ENCODE results near the gene LARP6.
A peak's percentile ranks its signal among the peaks of the same experiment; 100 is the strongest.
"Not testable (repeated sequence)": the region's sequence is repeated elsewhere in the genome, so short reads cannot be mapped to it uniquely, and the experiment has no call there.

Gene LARP6

DNA sequence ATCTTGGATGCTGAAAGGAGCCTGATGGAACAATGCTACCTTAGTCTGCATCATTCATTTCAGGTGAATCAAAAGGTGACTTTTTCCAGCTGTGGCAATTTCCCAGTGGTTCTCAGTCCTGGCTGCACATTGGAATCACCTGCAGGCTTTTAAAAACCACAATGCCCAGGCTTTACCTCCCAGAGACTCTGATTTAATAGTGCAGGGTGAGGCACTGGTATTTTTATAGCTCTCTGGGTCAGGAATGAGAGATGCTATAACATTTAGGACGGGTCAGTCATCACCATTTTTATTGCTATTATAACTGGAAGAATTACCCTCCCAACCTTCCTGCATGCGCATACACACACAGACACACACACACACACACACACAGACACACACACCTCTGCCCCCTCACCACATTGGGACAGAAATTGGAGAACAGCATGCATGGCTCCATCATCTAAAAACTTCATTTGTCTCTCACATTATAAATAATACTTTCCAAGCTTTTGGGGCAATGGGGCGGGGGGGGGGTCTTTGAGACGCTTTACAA is 41.1 kb downstream of the LARP6 start:
- H3F3A ChIP-seq (ENCODE audit: low read depth), result no peaks in the 10 kb centered on the region
- no peak overlapping the region for H3K4me2 ChIP-seq (ENCODE audit: low read depth, low read length, poor library complexity, severe bottlenecking)
- H3K9me2 ChIP-seq (replicated peaks; ENCODE audit: low read depth, low read length), result no peaks in the 10 kb centered on the region
- TF ChIP-seq CTCF (conservative IDR thresholded peaks at IDR 0.05; ENCODE audit: low read length), result no peak
- no peak for TF ChIP-seq EZH2phosphoT487 (IDR thresholded peaks at IDR 0.05; ENCODE audit: borderline replicate concordance)
- H3K4me1 ChIP-seq (ENCODE audit: insufficient read depth, low read length, poor library complexity, severe bottlenecking), result peaks cover 19% of the 10 kb centered on the region
- H3K79me2 ChIP-seq (ENCODE audit: insufficient read depth, low read length), result no peaks in the 10 kb centered on the region
- no peak overlapping the region for H2AFZ ChIP-seq (ENCODE audit: low read length)
- no peaks in the 10 kb centered on the region for H3K36me3 ChIP-seq (ENCODE audit: insufficient read depth, low read length)
- H3K4me3 ChIP-seq (ENCODE audit: low read length, poor library complexity, severe bottlenecking), result no peak overlapping the region
- no peak overlapping the region for H3K9ac ChIP-seq (ENCODE audit: low read depth, low read length, poor library complexity, severe bottlenecking)
- H4K20me1 ChIP-seq (ENCODE audit: insufficient read depth, low read length, poor library complexity, severe bottlenecking), result no peaks in the 10 kb centered on the region
- no peaks in the 10 kb centered on the region for H3K27me3 ChIP-seq (ENCODE audit: insufficient read depth, low read length, poor library complexity, severe bottlenecking)
- no peaks in the 10 kb centered on the region for H3K9me3 ChIP-seq (ENCODE audit: insufficient read depth, low read depth, low read length)

- Histone ChIP-seq H3K4me3 (ENCODE audit: low read length, poor library complexity, severe bottlenecking) (no peak overlapping the region), H2AFZ (ENCODE audit: low read length) (no peak overlapping the region), H3K4me2 (ENCODE audit: low read depth, low read length, poor library complexity, severe bottlenecking) (no peak overlapping the region), H3K9me2 (replicated peaks; ENCODE audit: low read depth, low read length) (no peaks in the 10 kb centered on the region), H3K36me3 (ENCODE audit: insufficient read depth, low read length) (no peaks in the 10 kb centered on the region), H3K9ac (ENCODE audit: low read depth, low read length, poor library complexity, severe bottlenecking) (no peak overlapping the region), H3K4me1 (ENCODE audit: insufficient read depth, low read length, poor library complexity, severe bottlenecking) (peaks cover 15% of the 10 kb centered on the region), H3F3A (ENCODE audit: low read depth) (no peaks in the 10 kb centered on the region), H3K9me3 (ENCODE audit: insufficient read depth, low read depth, low read length) (no peaks in the 10 kb centered on the region), H3K79me2 (ENCODE audit: insufficient read depth, low read length) (no peaks in the 10 kb centered on the region), H3K27me3 (ENCODE audit: insufficient read depth, low read length, poor library complexity, severe bottlenecking) (no peaks in the 10 kb centered on the region), H4K20me1 (ENCODE audit: insufficient read depth, low read length, poor library complexity, severe bottlenecking) (no peaks in the 10 kb centered on the region)
- TF ChIP-seq CTCF (conservative IDR thresholded peaks at IDR 0.05; ENCODE audit: low read length) (0 out of 2 replicates have a peak, but pooled peaks have one; percentile 24), EZH2phosphoT487 (IDR thresholded peaks at IDR 0.05; ENCODE audit: borderline replicate concordance) (no peak)
Observed at GRCh38 chr15:70810916-70811578, 42.9 kb downstream of the LARP6 start.

DNA sequence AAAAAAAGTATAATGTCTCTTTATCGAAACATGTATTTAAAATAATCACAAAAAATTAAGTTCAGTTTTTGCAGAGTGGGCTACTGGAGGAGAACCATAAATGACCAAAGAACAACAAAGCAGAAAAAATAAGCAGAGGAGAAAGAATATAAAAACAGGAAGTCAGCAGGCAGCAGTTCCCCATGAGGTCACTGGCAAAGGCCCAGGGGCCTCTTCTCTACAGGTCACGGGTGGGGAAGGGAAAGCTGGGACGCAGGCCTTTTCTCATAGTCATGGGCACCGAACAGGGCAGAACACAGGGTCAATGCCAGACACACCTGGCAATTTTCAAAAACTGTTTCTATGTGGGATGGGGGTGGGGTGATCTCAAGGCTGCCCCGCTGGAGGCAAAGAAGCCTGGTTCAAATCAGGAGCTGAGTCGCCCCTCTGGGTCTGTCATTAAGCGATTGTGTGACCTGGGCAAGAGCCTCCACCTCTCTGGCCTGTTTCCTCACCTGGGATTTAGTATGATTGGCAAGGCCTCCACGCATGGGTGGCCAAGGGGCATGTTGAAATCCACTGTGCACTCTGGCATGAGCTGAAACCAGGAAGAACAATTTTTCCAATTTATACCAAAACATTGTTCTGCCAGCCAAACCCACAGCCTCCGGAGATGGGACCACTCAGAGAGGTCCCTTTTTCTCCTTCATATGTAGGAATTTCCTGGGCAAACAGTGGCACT is 46.8 kb downstream of the LARP6 start:
- TF ChIP-seq CTCF (conservative IDR thresholded peaks at IDR 0.05; ENCODE audit: low read length), result no peak
- H3K79me2 ChIP-seq (ENCODE audit: insufficient read depth, low read length), result no peaks in the 10 kb centered on the region
- no peaks in the 10 kb centered on the region for H4K20me1 ChIP-seq (ENCODE audit: insufficient read depth, low read length, poor library complexity, severe bottlenecking)
- H3K36me3 ChIP-seq (ENCODE audit: insufficient read depth, low read length), result no peaks in the 10 kb centered on the region
- H3K4me2 ChIP-seq (ENCODE audit: low read depth, low read length, poor library complexity, severe bottlenecking), result no peak overlapping the region
- no peak overlapping the region for H3K9ac ChIP-seq (ENCODE audit: low read depth, low read length, poor library complexity, severe bottlenecking)
- no peaks in the 10 kb centered on the region for H3K9me2 ChIP-seq (replicated peaks; ENCODE audit: low read depth, low read length)
- H3K9me3 ChIP-seq (ENCODE audit: insufficient read depth, low read depth, low read length), result no peaks in the 10 kb centered on the region
- H3K4me1 ChIP-seq (ENCODE audit: insufficient read depth, low read length, poor library complexity, severe bottlenecking), result peaks cover 15% of the 10 kb centered on the region
- H3K4me3 ChIP-seq (ENCODE audit: low read length, poor library complexity, severe bottlenecking), result no peak overlapping the region
- peak overlapping the region; percentile 66 for H2AFZ ChIP-seq (ENCODE audit: low read length)
- no peaks in the 10 kb centered on the region for H3K27me3 ChIP-seq (ENCODE audit: insufficient read depth, low read length, poor library complexity, severe bottlenecking)
- no peaks in the 10 kb centered on the region for H3F3A ChIP-seq (ENCODE audit: low read depth)

GRCh38 chr15:70804388-70804787 is 49.6 kb downstream of the LARP6 start:
- H4K20me1 ChIP-seq (ENCODE audit: insufficient read depth, low read length, poor library complexity, severe bottlenecking); H3K4me3 ChIP-seq (ENCODE audit: low read length, poor library complexity, severe bottlenecking); H3K36me3 ChIP-seq (ENCODE audit: insufficient read depth, low read length); H3K9ac ChIP-seq (ENCODE audit: low read depth, low read length, poor library complexity, severe bottlenecking); H3K27me3 ChIP-seq (ENCODE audit: insufficient read depth, low read length, poor library complexity, severe bottlenecking); H3K9me3 ChIP-seq (ENCODE audit: insufficient read depth, low read depth, low read length); H3K4me2 ChIP-seq (ENCODE audit: low read depth, low read length, poor library complexity, severe bottlenecking); H3K4me1 ChIP-seq (ENCODE audit: insufficient read depth, low read length, poor library complexity, severe bottlenecking); H3K9me2 ChIP-seq (replicated peaks; ENCODE audit: low read depth, low read length); H3K79me2 ChIP-seq (ENCODE audit: insufficient read depth, low read length); H3F3A ChIP-seq (ENCODE audit: low read depth); H2AFZ ChIP-seq (ENCODE audit: low read length): not testable (repeated sequence)

All from Loucy (cell line).